ENCODE data around the gene FIGLA. TPM values are rescaled to one million over a fixed set of nuclear protein-coding genes. Genes with fewer than 3 reads are reported as not detected.

Gene FIGLA
- total RNA-seq, 2 donors from 2014 or later: not detected

- intact Hi-C loops (cut with DNase I): no loop called here
- WGBS: 58% methylated on average over 2 of the region's 2 CpGs
- no peaks in the 10 kb centered on the region for H3K36me3 ChIP-seq
- H3K27ac ChIP-seq: no peak overlapping the region
- H3K4me3 ChIP-seq: no peak overlapping the region
- no peaks in the 10 kb centered on the region for H3K9me3 ChIP-seq
- TF ChIP-seq CTCF (IDR thresholded peaks at IDR 0.05) (no peak), POLR2A (IDR thresholded peaks at IDR 0.05) (no peak), POLR2AphosphoS5 (IDR thresholded peaks at IDR 0.05) (no peak)
- DNase-seq (ENCODE audit: low spot score): no peak
- H3K27me3 ChIP-seq (replicated peaks; ENCODE audit: insufficient read depth): peaks cover 2% of the 10 kb centered on the region
- H3K4me1 ChIP-seq (replicated peaks): no peaks in the 10 kb centered on the region
Measured at GRCh38 chr2:70735071-70735470, 55.4 kb downstream of the FIGLA start.

- TF ChIP-seq POLR2A (IDR thresholded peaks at IDR 0.05) (no peak), POLR2AphosphoS5 (IDR thresholded peaks at IDR 0.05) (no peak), CTCF (IDR thresholded peaks at IDR 0.05) (no peak)
- H3K36me3 ChIP-seq: no peaks in the 10 kb centered on the region
- H3K4me1 ChIP-seq (replicated peaks): no peaks in the 10 kb centered on the region
- no peak overlapping the region for H3K4me3 ChIP-seq
- no peak overlapping the region for H3K27ac ChIP-seq
- DNase-seq (ENCODE audit: low spot score): no peak
- intact Hi-C loops (cut with DNase I): no loop called here
- 48% methylated on average over 7 of the region's 7 CpGs for WGBS
- H3K27me3 ChIP-seq (replicated peaks; ENCODE audit: insufficient read depth): peaks cover 2% of the 10 kb centered on the region
- no peaks in the 10 kb centered on the region for H3K9me3 ChIP-seq
Measured at GRCh38 chr2:70733646-70734180, 56.7 kb downstream of the FIGLA start.

- H3K4me3 ChIP-seq: no peak overlapping the region
- TF ChIP-seq POLR2A (IDR thresholded peaks at IDR 0.05): no peak
- H3K27ac ChIP-seq: no peak overlapping the region
- H3K9me3 ChIP-seq: no peaks in the 10 kb centered on the region
- no peaks in the 10 kb centered on the region for H3K36me3 ChIP-seq
- H3K27me3 ChIP-seq (replicated peaks; ENCODE audit: insufficient read depth): peaks cover 2% of the 10 kb centered on the region
- intact Hi-C loops (cut with DNase I): no loop called here
- H3K4me1 ChIP-seq (replicated peaks): no peaks in the 10 kb centered on the region
- WGBS: 59% methylated on average over 6 of the region's 6 CpGs
- no peak for DNase-seq (ENCODE audit: low spot score)
Measured at GRCh38 chr2:70732766-70733645, 57.4 kb downstream of the FIGLA start.

- peaks cover 2% of the 10 kb centered on the region for H3K27me3 ChIP-seq (replicated peaks; ENCODE audit: insufficient read depth)
- H3K27ac ChIP-seq: no peak overlapping the region
- H3K4me1 ChIP-seq (replicated peaks): no peaks in the 10 kb centered on the region
- WGBS: 92% methylated on average over 2 of the region's 2 CpGs
- no peaks in the 10 kb centered on the region for H3K9me3 ChIP-seq
- H3K4me3 ChIP-seq: no peak overlapping the region
- intact Hi-C loops (cut with DNase I): no loop called here
- no peaks in the 10 kb centered on the region for H3K36me3 ChIP-seq
- TF ChIP-seq POLR2AphosphoS5 (IDR thresholded peaks at IDR 0.05) (no peak), CTCF (IDR thresholded peaks at IDR 0.05) (no peak), POLR2A (IDR thresholded peaks at IDR 0.05) (no peak)
- DNase-seq (ENCODE audit: low spot score): no peak
Measured at GRCh38 chr2:70730730-70731129, 59.7 kb downstream of the FIGLA start.

- intact Hi-C loops (cut with DNase I): no loop called here
- TF ChIP-seq POLR2AphosphoS5 (IDR thresholded peaks at IDR 0.05) (no peak), CTCF (IDR thresholded peaks at IDR 0.05) (no peak), POLR2A (IDR thresholded peaks at IDR 0.05) (no peak)
- Histone ChIP-seq H3K27ac (no peak overlapping the region), H3K36me3 (no peaks in the 10 kb centered on the region), H3K27me3 (replicated peaks; ENCODE audit: insufficient read depth) (peaks cover 2% of the 10 kb centered on the region), H3K4me1 (replicated peaks) (no peaks in the 10 kb centered on the region), H3K4me3 (no peak overlapping the region), H3K9me3 (no peaks in the 10 kb centered on the region)
- DNase-seq (ENCODE audit: low spot score): no peak
- 89% methylated on average over 1 of the region's 1 CpG for WGBS
Measured at GRCh38 chr2:70729647-70730046, 60.8 kb downstream of the FIGLA start.

Measured in prostate gland (tissue), 2 donors.